ENCODE measurements around the gene ABITRAM. TPM values are rescaled to one million over a fixed set of nuclear protein-coding genes. Genes with fewer than 3 reads are reported as not detected.
"Not testable (repeated sequence)": the region's sequence is repeated elsewhere in the genome, so short reads cannot be mapped to it uniquely, and the experiment has no call there.

ABITRAM gene
- total and polyA plus RNA-seq, 2 experiments from 2014 or later, result 10.1 to 11.5 TPM

DNA sequence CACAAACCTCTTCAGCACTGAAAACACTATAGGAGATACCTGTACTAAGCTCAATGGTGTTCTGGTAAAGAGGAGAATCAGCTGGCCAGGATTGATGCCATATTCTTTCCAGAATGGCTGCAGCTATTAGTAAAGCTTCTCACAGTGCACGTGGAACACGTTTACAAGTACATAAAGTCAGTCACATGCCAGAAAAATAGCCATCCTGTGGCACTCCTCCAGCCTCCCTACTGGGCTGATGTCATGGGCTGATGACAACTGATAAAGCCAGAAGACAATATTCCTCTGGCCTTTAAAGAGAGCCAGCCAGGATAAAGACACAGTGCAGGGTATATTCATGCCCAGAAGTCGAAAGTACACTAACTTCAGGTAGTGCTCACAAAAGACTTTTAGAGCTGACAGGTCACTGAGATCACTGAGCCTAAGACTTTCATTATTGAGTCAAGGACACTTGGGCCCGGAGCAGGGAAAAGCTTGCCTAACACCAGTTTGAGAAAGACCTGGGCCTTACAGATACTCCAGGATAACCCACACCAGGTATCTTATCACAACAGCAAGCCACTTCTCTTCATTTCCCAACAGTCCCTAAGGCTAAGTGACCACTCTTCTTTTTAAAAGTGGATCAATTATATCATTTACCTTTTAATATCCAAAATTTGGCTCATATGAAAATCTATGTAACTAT is 29.4 kb downstream of the ABITRAM start (continued):
- TF ChIP-seq, protein P1, sequence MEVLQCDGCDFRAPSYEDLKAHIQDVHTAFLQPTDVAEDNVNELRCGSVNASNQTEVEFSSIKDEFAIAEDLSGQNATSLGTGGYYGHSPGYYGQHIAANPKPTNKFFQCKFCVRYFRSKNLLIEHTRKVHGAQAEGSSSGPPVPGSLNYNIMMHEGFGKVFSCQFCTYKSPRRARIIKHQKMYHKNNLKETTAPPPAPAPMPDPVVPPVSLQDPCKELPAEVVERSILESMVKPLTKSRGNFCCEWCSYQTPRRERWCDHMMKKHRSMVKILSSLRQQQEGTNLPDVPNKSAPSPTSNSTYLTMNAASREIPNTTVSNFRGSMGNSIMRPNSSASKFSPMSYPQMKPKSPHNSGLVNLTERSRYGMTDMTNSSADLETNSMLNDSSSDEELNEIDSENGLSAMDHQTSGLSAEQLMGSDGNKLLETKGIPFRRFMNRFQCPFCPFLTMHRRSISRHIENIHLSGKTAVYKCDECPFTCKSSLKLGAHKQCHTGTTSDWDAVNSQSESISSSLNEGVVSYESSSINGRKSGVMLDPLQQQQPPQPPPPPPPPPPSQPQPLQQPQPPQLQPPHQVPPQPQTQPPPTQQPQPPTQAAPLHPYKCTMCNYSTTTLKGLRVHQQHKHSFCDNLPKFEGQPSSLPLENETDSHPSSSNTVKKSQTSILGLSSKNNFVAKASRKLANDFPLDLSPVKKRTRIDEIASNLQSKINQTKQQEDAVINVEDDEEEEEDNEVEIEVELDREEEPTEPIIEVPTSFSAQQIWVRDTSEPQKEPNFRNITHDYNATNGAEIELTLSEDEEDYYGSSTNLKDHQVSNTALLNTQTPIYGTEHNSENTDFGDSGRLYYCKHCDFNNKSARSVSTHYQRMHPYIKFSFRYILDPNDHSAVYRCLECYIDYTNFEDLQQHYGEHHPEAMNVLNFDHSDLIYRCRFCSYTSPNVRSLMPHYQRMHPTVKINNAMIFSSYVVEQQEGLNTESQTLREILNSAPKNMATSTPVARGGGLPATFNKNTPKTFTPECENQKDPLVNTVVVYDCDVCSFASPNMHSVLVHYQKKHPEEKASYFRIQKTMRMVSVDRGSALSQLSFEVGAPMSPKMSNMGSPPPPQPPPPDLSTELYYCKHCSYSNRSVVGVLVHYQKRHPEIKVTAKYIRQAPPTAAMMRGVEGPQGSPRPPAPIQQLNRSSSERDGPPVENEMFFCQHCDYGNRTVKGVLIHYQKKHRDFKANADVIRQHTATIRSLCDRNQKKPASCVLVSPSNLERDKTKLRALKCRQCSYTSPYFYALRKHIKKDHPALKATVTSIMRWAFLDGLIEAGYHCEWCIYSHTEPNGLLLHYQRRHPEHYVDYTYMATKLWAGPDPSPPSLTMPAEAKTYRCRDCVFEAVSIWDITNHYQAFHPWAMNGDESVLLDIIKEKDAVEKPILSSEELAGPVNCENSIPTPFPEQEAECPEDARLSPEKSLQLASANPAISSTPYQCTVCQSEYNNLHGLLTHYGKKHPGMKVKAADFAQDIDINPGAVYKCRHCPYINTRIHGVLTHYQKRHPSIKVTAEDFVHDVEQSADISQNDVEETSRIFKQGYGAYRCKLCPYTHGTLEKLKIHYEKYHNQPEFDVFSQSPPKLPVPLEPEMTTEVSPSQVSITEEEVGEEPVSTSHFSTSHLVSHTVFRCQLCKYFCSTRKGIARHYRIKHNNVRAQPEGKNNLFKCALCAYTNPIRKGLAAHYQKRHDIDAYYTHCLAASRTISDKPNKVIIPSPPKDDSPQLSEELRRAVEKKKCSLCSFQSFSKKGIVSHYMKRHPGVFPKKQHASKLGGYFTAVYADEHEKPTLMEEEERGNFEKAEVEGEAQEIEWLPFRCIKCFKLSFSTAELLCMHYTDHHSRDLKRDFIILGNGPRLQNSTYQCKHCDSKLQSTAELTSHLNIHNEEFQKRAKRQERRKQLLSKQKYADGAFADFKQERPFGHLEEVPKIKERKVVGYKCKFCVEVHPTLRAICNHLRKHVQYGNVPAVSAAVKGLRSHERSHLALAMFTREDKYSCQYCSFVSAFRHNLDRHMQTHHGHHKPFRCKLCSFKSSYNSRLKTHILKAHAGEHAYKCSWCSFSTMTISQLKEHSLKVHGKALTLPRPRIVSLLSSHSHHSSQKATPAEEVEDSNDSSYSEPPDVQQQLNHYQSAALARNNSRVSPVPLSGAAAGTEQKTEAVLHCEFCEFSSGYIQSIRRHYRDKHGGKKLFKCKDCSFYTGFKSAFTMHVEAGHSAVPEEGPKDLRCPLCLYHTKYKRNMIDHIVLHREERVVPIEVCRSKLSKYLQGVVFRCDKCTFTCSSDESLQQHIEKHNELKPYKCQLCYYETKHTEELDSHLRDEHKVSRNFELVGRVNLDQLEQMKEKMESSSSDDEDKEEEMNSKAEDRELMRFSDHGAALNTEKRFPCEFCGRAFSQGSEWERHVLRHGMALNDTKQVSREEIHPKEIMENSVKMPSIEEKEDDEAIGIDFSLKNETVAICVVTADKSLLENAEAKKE (CRISPR knock-in tag; IDR thresholded peaks at IDR 0.05), result no peak
- no peak for TF ChIP-seq ZNF114 (CRISPR knock-in tag; IDR thresholded peaks at IDR 0.05)
- no peak for TF ChIP-seq POLR2AphosphoS5 (IDR thresholded peaks at IDR 0.05; ENCODE audit: low read depth)

DNA sequence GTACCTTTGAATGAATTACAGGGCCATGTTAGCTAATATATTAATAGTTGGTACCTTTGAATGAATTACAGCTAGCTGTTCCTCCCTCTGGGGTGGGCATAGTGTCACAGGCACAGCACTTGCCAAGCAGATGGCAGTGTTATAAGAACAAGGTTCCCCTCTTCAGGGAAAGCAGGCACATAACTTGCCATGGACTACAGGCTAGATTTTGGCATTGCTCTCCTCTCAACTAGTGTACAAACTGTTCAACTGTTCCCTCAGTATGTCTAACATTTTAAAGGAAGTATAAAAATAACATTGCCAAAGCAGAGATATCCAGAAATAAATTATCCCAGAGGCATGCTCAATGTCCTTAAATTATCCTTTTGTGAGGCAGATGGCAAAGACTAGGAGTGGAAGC is 33.7 kb downstream of the ABITRAM start:
- H3K27ac Mint-ChIP-seq, result no peak overlapping the region
- no peak overlapping the region for H3K4me3 Mint-ChIP-seq
- DNase-seq (ENCODE audit: low spot score) (no peak), ATAC-seq (no peak)
- peaks cover 17% of the 10 kb centered on the region for H3K36me3 Mint-ChIP-seq (ENCODE audit: low read depth)
- no peak overlapping the region for H2AFZ ChIP-seq
- TF ChIP-seq ZNF331 (CRISPR knock-in tag; IDR thresholded peaks at IDR 0.05; ENCODE audit: low read depth), result no peak
- no peak for TF ChIP-seq EZH2phosphoT487 (IDR thresholded peaks at IDR 0.05; ENCODE audit: unreplicated experiment)
- TF ChIP-seq JUNB (IDR thresholded peaks at IDR 0.05; ENCODE audit: unreplicated experiment), result no peak
- TF ChIP-seq EZH2 (IDR thresholded peaks at IDR 0.05; ENCODE audit: low read depth, unreplicated experiment), result no peak
- TF ChIP-seq CREB1 (CRISPR knock-in tag; IDR thresholded peaks at IDR 0.05; ENCODE audit: low read depth), result no peak
- TF ChIP-seq STAT1 (IDR thresholded peaks at IDR 0.05; ENCODE audit: unreplicated experiment), result no peak
- TF ChIP-seq, protein P2, sequence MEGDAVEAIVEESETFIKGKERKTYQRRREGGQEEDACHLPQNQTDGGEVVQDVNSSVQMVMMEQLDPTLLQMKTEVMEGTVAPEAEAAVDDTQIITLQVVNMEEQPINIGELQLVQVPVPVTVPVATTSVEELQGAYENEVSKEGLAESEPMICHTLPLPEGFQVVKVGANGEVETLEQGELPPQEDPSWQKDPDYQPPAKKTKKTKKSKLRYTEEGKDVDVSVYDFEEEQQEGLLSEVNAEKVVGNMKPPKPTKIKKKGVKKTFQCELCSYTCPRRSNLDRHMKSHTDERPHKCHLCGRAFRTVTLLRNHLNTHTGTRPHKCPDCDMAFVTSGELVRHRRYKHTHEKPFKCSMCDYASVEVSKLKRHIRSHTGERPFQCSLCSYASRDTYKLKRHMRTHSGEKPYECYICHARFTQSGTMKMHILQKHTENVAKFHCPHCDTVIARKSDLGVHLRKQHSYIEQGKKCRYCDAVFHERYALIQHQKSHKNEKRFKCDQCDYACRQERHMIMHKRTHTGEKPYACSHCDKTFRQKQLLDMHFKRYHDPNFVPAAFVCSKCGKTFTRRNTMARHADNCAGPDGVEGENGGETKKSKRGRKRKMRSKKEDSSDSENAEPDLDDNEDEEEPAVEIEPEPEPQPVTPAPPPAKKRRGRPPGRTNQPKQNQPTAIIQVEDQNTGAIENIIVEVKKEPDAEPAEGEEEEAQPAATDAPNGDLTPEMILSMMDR (conservative IDR thresholded peaks at IDR 0.05; ENCODE audit: low read depth in 2 of 2), result no peak
- no peaks in the 10 kb centered on the region for H3K4me1 ChIP-seq (ENCODE audit: insufficient read depth)
- no peaks in the 10 kb centered on the region for H3K4me1 Mint-ChIP-seq
- no peak overlapping the region for H3K4me3 ChIP-seq
- no peaks in the 10 kb centered on the region for H3K27me3 ChIP-seq (ENCODE audit: insufficient read depth)
- no peaks in the 10 kb centered on the region for H3K79me2 ChIP-seq (replicated peaks; ENCODE audit: insufficient read depth)
- no peak overlapping the region for H3K27ac ChIP-seq (ENCODE audit: low read depth)
- H3K4me2 ChIP-seq, result no peak overlapping the region
- no peaks in the 10 kb centered on the region for H3K9me2 ChIP-seq (ENCODE audit: insufficient read depth)
- H4K20me1 ChIP-seq (replicated peaks; ENCODE audit: insufficient read depth), result peaks cover 10% of the 10 kb centered on the region; the same call in 1 of the 2 replicates
- H3K9me3 Mint-ChIP-seq, result no peaks in the 10 kb centered on the region
- no peaks in the 10 kb centered on the region for H3F3A ChIP-seq (replicated peaks; ENCODE audit: low read depth)
- H3K27me3 Mint-ChIP-seq (ENCODE audit: insufficient read depth, low read depth, poor library complexity), result no peaks in the 10 kb centered on the region
- H3K36me3 ChIP-seq (ENCODE audit: insufficient read depth), result peaks cover 7% of the 10 kb centered on the region

DNA sequence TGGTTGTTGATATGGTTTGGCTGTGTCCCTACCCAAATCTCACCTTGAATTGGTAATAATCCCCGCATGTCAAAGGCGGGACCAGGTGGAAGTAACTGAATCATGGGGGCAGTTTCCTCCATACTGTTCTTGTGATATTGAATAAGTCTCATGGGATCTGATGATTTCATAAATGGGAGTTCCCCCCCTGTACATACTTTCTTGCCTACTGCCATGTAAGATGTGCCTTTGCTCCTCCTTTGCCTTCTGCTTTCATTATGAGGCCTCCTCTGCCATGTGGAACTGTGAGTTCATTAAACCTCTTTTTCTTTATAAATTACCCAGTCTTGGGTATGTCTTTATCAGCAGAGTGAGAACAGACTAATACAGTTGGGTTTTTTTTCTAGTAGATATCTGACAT is 37.2 kb downstream of the ABITRAM start:
- not testable (repeated sequence) for DNase-seq (ENCODE audit: low spot score); H3K9me3 Mint-ChIP-seq; ATAC-seq; H3K4me3 Mint-ChIP-seq; H3K27me3 Mint-ChIP-seq (ENCODE audit: insufficient read depth, low read depth, poor library complexity); H3K27me3 ChIP-seq (ENCODE audit: insufficient read depth); H3F3A ChIP-seq (replicated peaks; ENCODE audit: low read depth); H3K4me3 ChIP-seq; H3K4me2 ChIP-seq; H3K27ac ChIP-seq (ENCODE audit: low read depth); H3K4me1 ChIP-seq (ENCODE audit: insufficient read depth); H3K27ac Mint-ChIP-seq; H4K20me1 ChIP-seq (replicated peaks; ENCODE audit: insufficient read depth); H3K9me2 ChIP-seq (ENCODE audit: insufficient read depth); H3K4me1 Mint-ChIP-seq; H3K79me2 ChIP-seq (replicated peaks; ENCODE audit: insufficient read depth); H3K36me3 ChIP-seq (ENCODE audit: insufficient read depth); H2AFZ ChIP-seq
- peaks cover 16% of the 10 kb centered on the region for H3K36me3 Mint-ChIP-seq (ENCODE audit: low read depth)
